ENCODE data around the gene LRRC8D. TPM values are rescaled to one million over a fixed set of nuclear protein-coding genes. Genes with fewer than 3 reads are reported as not detected.

The LRRC8D gene
- total and polyA plus RNA-seq, 11 donors: 2.1 to 16.5 (median 8.0) TPM

GRCh38 chr1:89799495-89799894 lies 21.3 kb upstream of the LRRC8D start:
- 75 to 82% (median 79%) methylated on average over 4 of the region's 4 CpGs for WGBS, 4 donors
- DNase-seq: no peak
- ATAC-seq: no peak
- TF ChIP-seq CTCF (IDR thresholded peaks at IDR 0.05): no peak
- TF ChIP-seq POLR2A (IDR thresholded peaks at IDR 0.05): no peak
- Histone ChIP-seq H3K4me3 (no peak overlapping the region), H3K4me1 (peaks cover 0 to 1% (median 0%) of the 10 kb centered on the region in 12 donors), H3K36me3 (no peaks in the 10 kb centered on the region), H3K27ac (no peak overlapping the region), H3K27me3 (no peaks in the 10 kb centered on the region), H3K9me3 (no peaks in the 10 kb centered on the region)
- intact Hi-C loops (cut with DNase I): no loop called here

- H3K4me1 ChIP-seq: peaks cover 0 to 8% (median 0%) of the 10 kb centered on the region in 12 donors
- ATAC-seq (no peak), DNase-seq (no peak)
- H3K4me3 ChIP-seq: no peak overlapping the region
- H3K27me3 ChIP-seq: no peaks in the 10 kb centered on the region
- no peak overlapping the region for H3K27ac ChIP-seq
- H3K36me3 ChIP-seq: no peaks in the 10 kb centered on the region
- H3K9me3 ChIP-seq: no peaks in the 10 kb centered on the region
- WGBS, 4 donors: 80 to 88% (median 88%) methylated on average over 4 of the region's 4 CpGs
- no peak for TF ChIP-seq CTCF (IDR thresholded peaks at IDR 0.05)
- TF ChIP-seq POLR2A (IDR thresholded peaks at IDR 0.05): no peak
- intact Hi-C loops (cut with DNase I): loop anchor here in 2 of 10 donors (5.0 to 10.0 kb wide), 2 partner anchors 42 to 155 kb away; no protein-coding TSS in a partner anchor
Measured at GRCh38 chr1:89800022-89800655, 20.7 kb upstream of the LRRC8D start.

- intact Hi-C loops (cut with DNase I): loop anchor here in 2 of 10 donors (5.0 to 10.0 kb wide), 2 partner anchors 42 to 154 kb away; no protein-coding TSS in a partner anchor
- Histone ChIP-seq H3K4me1 (peaks cover 0 to 8% (median 0%) of the 10 kb centered on the region in 12 donors), H3K27me3 (no peaks in the 10 kb centered on the region), H3K4me3 (no peak overlapping the region), H3K27ac (no peak overlapping the region), H3K9me3 (no peaks in the 10 kb centered on the region), H3K36me3 (no peaks in the 10 kb centered on the region)
- ATAC-seq: no peak
- TF ChIP-seq POLR2A (IDR thresholded peaks at IDR 0.05) (no peak), CTCF (IDR thresholded peaks at IDR 0.05) (no peak)
- DNase-seq: no peak
- WGBS, 4 donors: 85 to 88% (median 87%) methylated on average over 7 of the region's 7 CpGs
Measured at GRCh38 chr1:89800718-89801117, 20.1 kb upstream of the LRRC8D start.

- TF ChIP-seq CTCF (IDR thresholded peaks at IDR 0.05) (no peak), POLR2A (IDR thresholded peaks at IDR 0.05) (no peak)
- peaks cover 0 to 8% (median 0%) of the 10 kb centered on the region in 12 donors for H3K4me1 ChIP-seq
- H3K27ac ChIP-seq: no peak overlapping the region
- DNase-seq (no peak), ATAC-seq (no peak)
- no peaks in the 10 kb centered on the region for H3K36me3 ChIP-seq
- no peaks in the 10 kb centered on the region for H3K9me3 ChIP-seq
- no peak overlapping the region for H3K4me3 ChIP-seq
- no peaks in the 10 kb centered on the region for H3K27me3 ChIP-seq
- intact Hi-C loops (cut with DNase I): loop anchor here in 2 of 10 donors (5.0 to 10.0 kb wide), 2 partner anchors 40 to 153 kb away; no protein-coding TSS in a partner anchor
- 68 to 77% (median 73%) methylated on average over 2 of the region's 2 CpGs for WGBS, 4 donors
Measured at GRCh38 chr1:89802051-89802450, 18.8 kb upstream of the LRRC8D start.

Measured in heart left ventricle (tissue), 16 donors.